Mucosa of stomach (tissue), 1 donor: ENCODE data around the gene BCHE.

Experiments
- H3K27me3 ChIP-seq: one replicate; pipeline ENCODE4 v1.7.0; 2013; ENCODE audit warnings: mild to moderate bottlenecking, low read length; ENCODE audit not compliant: control insufficient read depth, insufficient read depth
- H3K36me3 ChIP-seq: one replicate; pipeline ENCODE4 v1.7.0; 2013; ENCODE audit warnings: low read length; ENCODE audit not compliant: control insufficient read depth, insufficient read depth
- H3K4me1 ChIP-seq: one replicate; pipeline ENCODE4 v1.7.0; 2013; ENCODE audit warnings: mild to moderate bottlenecking, low read length; ENCODE audit not compliant: control insufficient read depth, insufficient read depth
- H3K4me3 ChIP-seq: one replicate; pipeline ENCODE4 v1.7.0; 2013; ENCODE audit warnings: low read length
- H3K9ac ChIP-seq: one replicate; pipeline ENCODE4 v1.7.0; 2013; ENCODE audit warnings: mild to moderate bottlenecking, low read length, moderate library complexity
- H3K9me3 ChIP-seq: one replicate; pipeline ENCODE4 v1.7.0; 2013; ENCODE audit warnings: mild to moderate bottlenecking, low read length, moderate library complexity; ENCODE audit not compliant: control insufficient read depth
- donor health status: Pancreatic carcinoma.

BCHE gene

DNA sequence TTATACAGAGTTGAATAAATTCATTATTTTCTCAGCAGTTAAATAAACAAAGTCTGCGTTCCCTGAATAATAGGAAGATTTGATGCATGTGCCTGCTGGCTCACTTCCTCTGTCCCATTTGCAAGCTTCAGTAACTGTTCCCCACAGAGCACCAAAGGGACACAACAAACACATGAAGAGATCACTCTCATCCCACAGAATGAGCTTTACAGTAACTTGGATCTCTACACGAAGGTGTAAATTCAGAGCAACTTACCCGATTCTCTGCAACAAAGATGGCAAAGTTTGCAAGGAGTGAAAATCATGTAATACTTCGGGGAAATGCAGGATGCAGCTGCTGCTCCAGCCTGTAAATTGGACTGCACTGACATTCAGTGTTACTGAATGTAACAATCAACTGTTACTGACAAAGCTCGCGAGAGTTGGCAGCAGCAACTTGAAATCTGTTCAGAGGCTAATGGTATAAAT, at the start of gene BCHE:
BCHE (minus strand) TSS at position 366 of the 468 bp plus-strand sequence. CDS start 6,390 bp downstream, outside the sequence.
- no peak within 1 kb of the TSS for H3K9ac ChIP-seq
- no peaks in the 10 kb centered on the region for H3K4me1 ChIP-seq
- H3K36me3 ChIP-seq, result no peaks in the 10 kb centered on the region
- H3K4me3 ChIP-seq, result no peak within 1 kb of the TSS
- no peaks in the 10 kb centered on the region for H3K27me3 ChIP-seq
- H3K9me3 ChIP-seq, result no peaks in the 10 kb centered on the region

DNA sequence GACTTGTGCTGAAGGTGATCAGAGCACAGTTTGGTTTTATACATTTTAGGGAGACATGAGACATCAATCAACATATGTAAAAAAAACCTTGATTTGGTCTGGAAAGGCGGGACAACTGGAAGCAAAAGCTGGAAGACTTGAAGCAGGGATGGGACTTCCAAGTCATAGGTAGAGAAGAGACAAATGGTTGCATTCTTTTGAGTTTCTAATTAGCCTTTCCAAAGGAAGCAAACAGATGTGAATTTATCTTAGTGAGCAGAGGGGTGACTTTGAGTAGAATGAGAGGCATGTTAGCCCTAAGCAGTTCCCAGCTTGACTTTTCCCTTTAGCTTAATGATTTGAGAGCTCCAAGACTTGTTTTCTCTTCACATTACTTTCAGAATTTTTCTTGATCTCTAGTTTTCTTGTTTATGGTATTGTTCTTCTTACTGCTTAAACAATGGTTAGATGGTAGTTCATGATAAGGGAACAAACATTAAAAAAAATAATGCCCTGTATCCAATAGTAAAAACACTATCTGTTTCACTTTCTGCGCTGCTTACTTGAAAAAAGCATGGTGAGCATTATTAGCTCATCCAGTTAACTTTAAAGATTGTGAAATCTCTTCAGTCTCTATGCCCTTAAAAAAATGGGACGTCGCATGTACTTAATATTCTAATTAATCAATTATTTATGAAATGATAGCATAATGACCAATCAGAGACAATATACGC, 48.5 kb upstream of the BCHE start:
- no peak overlapping the region for H3K4me3 ChIP-seq
- no peak overlapping the region for H3K9ac ChIP-seq
- no peaks in the 10 kb centered on the region for H3K4me1 ChIP-seq
- H3K36me3 ChIP-seq, result no peaks in the 10 kb centered on the region
- H3K9me3 ChIP-seq, result no peaks in the 10 kb centered on the region
- H3K27me3 ChIP-seq, result no peaks in the 10 kb centered on the region

- Histone ChIP-seq H3K27me3 (no peaks in the 10 kb centered on the region), H3K9me3 (no peaks in the 10 kb centered on the region), H3K36me3 (no peaks in the 10 kb centered on the region), H3K4me3 (no peak overlapping the region), H3K4me1 (no peaks in the 10 kb centered on the region), H3K9ac (no peak overlapping the region)
Observed at GRCh38 chr3:165884518-165884917, 47.3 kb upstream of the BCHE start.

GRCh38 chr3:165883863-165884478, 46.7 kb upstream of the BCHE start:
- Histone ChIP-seq H3K4me3 (no peak overlapping the region), H3K27me3 (no peaks in the 10 kb centered on the region), H3K4me1 (no peaks in the 10 kb centered on the region), H3K9ac (no peak overlapping the region), H3K9me3 (no peaks in the 10 kb centered on the region), H3K36me3 (no peaks in the 10 kb centered on the region)

- Histone ChIP-seq H3K27me3 (no peaks in the 10 kb centered on the region), H3K4me3 (no peak overlapping the region), H3K4me1 (no peaks in the 10 kb centered on the region), H3K36me3 (no peaks in the 10 kb centered on the region), H3K9me3 (no peaks in the 10 kb centered on the region), H3K9ac (no peak overlapping the region)
Observed at GRCh38 chr3:165883117-165883516, 45.9 kb upstream of the BCHE start.

DNA sequence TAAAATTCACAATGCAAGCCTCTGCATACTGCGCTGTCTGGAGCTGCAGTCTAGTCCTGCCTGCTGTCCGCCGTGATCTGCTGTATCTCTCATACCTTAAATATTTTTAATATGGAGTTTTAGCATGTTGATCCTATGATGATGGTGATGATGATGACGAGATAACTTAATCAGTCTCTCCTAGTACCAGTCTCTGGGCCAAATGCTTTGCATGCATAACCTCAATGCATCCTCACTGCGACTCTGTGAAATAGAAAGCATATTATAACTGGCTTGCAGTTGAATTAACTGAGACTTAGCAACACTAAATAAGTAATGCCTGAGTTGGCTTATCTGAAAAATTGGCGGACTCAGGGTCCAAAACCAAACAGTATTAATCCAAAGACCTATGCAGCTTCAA, 38.4 kb upstream of the BCHE start:
- no peak overlapping the region for H3K4me3 ChIP-seq

GRCh38 chr3:165874663-165875489, 37.7 kb upstream of the BCHE start:
- Histone ChIP-seq H3K4me3 (no peak overlapping the region), H3K27me3 (no peaks in the 10 kb centered on the region), H3K36me3 (no peaks in the 10 kb centered on the region), H3K4me1 (no peaks in the 10 kb centered on the region), H3K9ac (no peak overlapping the region), H3K9me3 (no peaks in the 10 kb centered on the region)

More for the DNA sequence above, 38.4 kb upstream of the BCHE start:
- H3K4me1 ChIP-seq, result no peaks in the 10 kb centered on the region
- no peak overlapping the region for H3K9ac ChIP-seq
- H3K36me3 ChIP-seq, result no peaks in the 10 kb centered on the region
- no peaks in the 10 kb centered on the region for H3K27me3 ChIP-seq
- H3K9me3 ChIP-seq, result no peaks in the 10 kb centered on the region

DNA sequence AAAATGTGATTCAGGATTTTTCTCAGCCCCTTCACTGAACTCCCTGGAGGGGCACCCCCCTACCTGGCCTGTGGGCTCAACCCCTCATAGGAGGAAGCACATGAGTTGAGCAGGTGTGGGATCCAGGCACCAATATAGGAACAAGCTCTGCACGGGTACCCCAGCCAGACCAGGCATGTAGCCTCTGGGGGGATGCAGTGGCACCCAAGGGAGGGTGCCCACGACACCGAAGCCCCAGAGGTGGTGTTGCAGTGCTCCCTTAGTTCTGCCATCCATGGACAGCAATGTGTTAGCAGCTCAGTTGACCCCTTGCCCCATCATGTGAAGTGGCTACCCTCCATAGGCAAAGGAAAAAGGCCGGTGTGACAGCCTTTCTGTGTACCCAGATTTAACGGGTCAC, 30.9 kb upstream of the BCHE start:
- H3K9me3 ChIP-seq, result no peaks in the 10 kb centered on the region
- no peaks in the 10 kb centered on the region for H3K27me3 ChIP-seq
- no peaks in the 10 kb centered on the region for H3K36me3 ChIP-seq
- H3K4me3 ChIP-seq, result no peak overlapping the region
- no peak overlapping the region for H3K9ac ChIP-seq
- no peaks in the 10 kb centered on the region for H3K4me1 ChIP-seq

- Histone ChIP-seq H3K4me3 (no peak overlapping the region), H3K9me3 (no peaks in the 10 kb centered on the region), H3K36me3 (no peaks in the 10 kb centered on the region), H3K27me3 (no peaks in the 10 kb centered on the region), H3K4me1 (no peaks in the 10 kb centered on the region), H3K9ac (no peak overlapping the region)
Observed at GRCh38 chr3:165859061-165859460, 21.8 kb upstream of the BCHE start.

GRCh38 chr3:165855581-165855980, 18.4 kb upstream of the BCHE start:
- Histone ChIP-seq H3K9me3 (no peaks in the 10 kb centered on the region), H3K36me3 (no peaks in the 10 kb centered on the region), H3K4me3 (no peak overlapping the region), H3K4me1 (no peaks in the 10 kb centered on the region), H3K27me3 (no peaks in the 10 kb centered on the region), H3K9ac (no peak overlapping the region)

- Histone ChIP-seq H3K27me3 (no peaks in the 10 kb centered on the region), H3K4me1 (no peaks in the 10 kb centered on the region), H3K4me3 (no peak overlapping the region), H3K36me3 (no peaks in the 10 kb centered on the region), H3K9me3 (no peaks in the 10 kb centered on the region), H3K9ac (no peak overlapping the region)
Observed at GRCh38 chr3:165854696-165855095, 17.5 kb upstream of the BCHE start.

DNA sequence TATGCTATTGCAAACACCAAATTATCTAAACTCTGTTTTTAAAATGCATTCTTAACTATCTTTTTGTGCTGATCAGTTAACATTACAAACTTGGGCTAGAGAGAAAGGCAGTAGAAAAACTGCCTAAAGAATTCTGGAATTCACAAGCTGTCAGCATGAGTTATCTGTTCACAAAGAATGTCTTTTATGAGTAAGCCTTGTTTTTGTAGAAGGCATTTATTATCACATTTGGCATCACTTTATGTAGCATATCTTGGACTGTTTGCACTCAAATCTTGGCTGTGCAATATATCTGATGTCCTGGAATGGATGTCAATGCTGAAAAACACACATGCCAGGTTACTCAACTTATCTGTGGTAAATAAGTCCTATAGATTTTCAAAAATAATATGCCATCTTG, 15.5 kb upstream of the BCHE start:
- Histone ChIP-seq H3K4me3 (no peak overlapping the region), H3K27me3 (no peaks in the 10 kb centered on the region), H3K4me1 (no peaks in the 10 kb centered on the region), H3K9ac (no peak overlapping the region), H3K9me3 (no peaks in the 10 kb centered on the region), H3K36me3 (no peaks in the 10 kb centered on the region)
